LNCaP clone FGC (cell line): ENCODE data around the gene LACRT.

Experiments
- DNase-seq: peaks from one replicate; pipeline ENCODE4 v3.0.0-alpha.2; 2011; ENCODE audit warnings: low read depth
- H3K4me3 ChIP-seq: 2 replicates; pipeline ENCODE4 v1.5.1; 2011; ENCODE audit warnings: mild to moderate bottlenecking, low read depth, low read length, control low read depth
- CTCF ChIP-seq: IDR thresholded peaks from 2 replicates; pipeline ENCODE4 v1.5.1; 2012; ENCODE audit warnings: mild to moderate bottlenecking; ENCODE audit not compliant: control insufficient read depth, insufficient read depth; ENCODE audit errors: extremely low read depth

Gene LACRT

GRCh38 chr12:54608769-54609168, 25.9 kb downstream of the LACRT start:
- H3K4me3 ChIP-seq: no peak overlapping the region
- no peak for TF ChIP-seq CTCF
- no peak for DNase-seq

- DNase-seq: no peak
- no peak overlapping the region for H3K4me3 ChIP-seq
- no peak for TF ChIP-seq CTCF
These were observed 26.5 kb downstream of the LACRT start for GRCh38 chr12:54608156-54608555.

- no peak overlapping the region for H3K4me3 ChIP-seq
- no peak for DNase-seq
- no peak for TF ChIP-seq CTCF
These were observed 28.1 kb downstream of the LACRT start for GRCh38 chr12:54606556-54606955.

GRCh38 chr12:54605138-54605970, 29.3 kb downstream of the LACRT start:
- TF ChIP-seq CTCF: no peak
- no peak for DNase-seq
- no peak overlapping the region for H3K4me3 ChIP-seq

- H3K4me3 ChIP-seq: no peak overlapping the region
- no peak for DNase-seq
- no peak for TF ChIP-seq CTCF
These were observed 30.3 kb downstream of the LACRT start for GRCh38 chr12:54604436-54604835.

GRCh38 chr12:54603872-54604271, 30.8 kb downstream of the LACRT start:
- TF ChIP-seq CTCF: no peak
- no peak overlapping the region for H3K4me3 ChIP-seq
- no peak for DNase-seq
